Activated CD4-positive, alpha-beta T cell treated with anti-CD3 and anti-CD28 coated beads for 4 hours (primary cell): Measurements from ENCODE around the gene PCDHGA1.

Source experiments
- DNase-seq, 2 donors: peaks; one replicate each; pipeline ENCODE4 v3.0.0-alpha.2; 2020

PCDHGA1 gene

GRCh38 chr5:141494761-141495452, 164.6 kb downstream of the PCDHGA1 start:
- no peak for DNase-seq

- no peak for DNase-seq
Observed at GRCh38 chr5:141495453-141495811, 165.1 kb downstream of the PCDHGA1 start.

- DNase-seq = no peak
Observed at GRCh38 chr5:141496038-141496437, 165.7 kb downstream of the PCDHGA1 start.

- DNase-seq = no peak
Observed at GRCh38 chr5:141501761-141502160, 171.4 kb downstream of the PCDHGA1 start.

GRCh38 chr5:141503681-141504080, 173.4 kb downstream of the PCDHGA1 start:
- no peak for DNase-seq

GRCh38 chr5:141504216-141504615, 173.9 kb downstream of the PCDHGA1 start:
- no peak for DNase-seq

GRCh38 chr5:141506381-141507155, 176.3 kb downstream of the PCDHGA1 start:
- no peak for DNase-seq

GRCh38 chr5:141507387-141508091, 177.2 kb downstream of the PCDHGA1 start:
- DNase-seq = no peak

GRCh38 chr5:141508440-141508797, 178.1 kb downstream of the PCDHGA1 start:
- DNase-seq = no peak

GRCh38 chr5:141508798-141509611, 178.7 kb downstream of the PCDHGA1 start:
- DNase-seq = no peak

GRCh38 chr5:141510160-141510559, 179.8 kb downstream of the PCDHGA1 start:
- no peak for DNase-seq

- DNase-seq = no peak
Observed at GRCh38 chr5:141510850-141511601, 180.7 kb downstream of the PCDHGA1 start.

- no peak for DNase-seq
Observed at GRCh38 chr5:141511771-141512325, 181.5 kb downstream of the PCDHGA1 start.

GRCh38 chr5:141512390-141512910, 182.1 kb downstream of the PCDHGA1 start:
- DNase-seq = peak; percentile 84 to 87

GRCh38 chr5:141512911-141513626, 182.8 kb downstream of the PCDHGA1 start:
- DNase-seq = peak; percentile 22 to 39

GRCh38 chr5:141513627-141514329, 183.5 kb downstream of the PCDHGA1 start:
- peak; percentile 70 to 80 for DNase-seq

GRCh38 chr5:141514330-141515133, 184.2 kb downstream of the PCDHGA1 start:
- DNase-seq = no peak

- DNase-seq = no peak
Observed at GRCh38 chr5:141515141-141515540, 184.8 kb downstream of the PCDHGA1 start.

GRCh38 chr5:141515946-141516671, 185.8 kb downstream of the PCDHGA1 start:
- no peak for DNase-seq
